ENCODE measurements around the gene ANKRD34B.

- TF ChIP-seq BHLHE40 (IDR thresholded peaks at IDR 0.05; ENCODE audit: borderline replicate concordance), result no peak
- TF ChIP-seq SUZ12 (IDR thresholded peaks at IDR 0.05), result no peak
- no peak for TF ChIP-seq HDGF (IDR thresholded peaks at IDR 0.05; ENCODE audit: borderline replicate concordance)
- no peak for TF ChIP-seq SP1 (IDR thresholded peaks at IDR 0.05)
- no peak for TF ChIP-seq ELF4 (IDR thresholded peaks at IDR 0.05)
- TF ChIP-seq ARNT (IDR thresholded peaks at IDR 0.05), result no peak
- TF ChIP-seq FOXK2 (IDR thresholded peaks at IDR 0.05), result no peak
- TF ChIP-seq, protein P1, sequence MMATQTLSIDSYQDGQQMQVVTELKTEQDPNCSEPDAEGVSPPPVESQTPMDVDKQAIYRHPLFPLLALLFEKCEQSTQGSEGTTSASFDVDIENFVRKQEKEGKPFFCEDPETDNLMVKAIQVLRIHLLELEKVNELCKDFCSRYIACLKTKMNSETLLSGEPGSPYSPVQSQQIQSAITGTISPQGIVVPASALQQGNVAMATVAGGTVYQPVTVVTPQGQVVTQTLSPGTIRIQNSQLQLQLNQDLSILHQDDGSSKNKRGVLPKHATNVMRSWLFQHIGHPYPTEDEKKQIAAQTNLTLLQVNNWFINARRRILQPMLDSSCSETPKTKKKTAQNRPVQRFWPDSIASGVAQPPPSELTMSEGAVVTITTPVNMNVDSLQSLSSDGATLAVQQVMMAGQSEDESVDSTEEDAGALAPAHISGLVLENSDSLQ (IDR thresholded peaks at IDR 0.05), result no peak
- TF ChIP-seq FOXM1 (IDR thresholded peaks at IDR 0.05; ENCODE audit: borderline replicate concordance), result no peak
- TF ChIP-seq FOXA1 (IDR thresholded peaks at IDR 0.05), result no peak
Measured at GRCh38 chr5:80608731-80609130, 38.7 kb upstream of the ANKRD34B start.

All from HEK293T (cell line).